K562 (cell line): Measurements from ENCODE around the gene KCNQ2. TPM values are rescaled to one million over a fixed set of nuclear protein-coding genes. Genes with fewer than 3 reads are reported as not detected.

ENCODE experiments used
- ATAC-seq: fragments of 200-7000 bp; cut with Tn5 transposase; 3 replicates; pipeline ENCODE4 v1.9.1; 2020; ENCODE audit warnings: moderate library complexity
- BruUV-seq: library from RNA; stranded (reverse); fragments of 400-500 nt; replicated peaks from 2 replicates; lab custom pipeline; 2021; lab: Mats Ljungman, UMichigan
- CTCF ChIA-PET: fragments of 300-600 bp; formaldehyde crosslinking; extraction: SDS; loops from one replicate; lab custom pipeline; 2021; ENCODE audit warnings: low intra/inter-chr PET ratio; lab: Yijun Ruan, JAX
- POLR2A ChIA-PET: fragments of 300-600, 350-650 bp; sonication (Branson Sonifier 250); formaldehyde crosslinking; extraction: SDS; loops from one replicate; lab custom pipeline; 2021; ENCODE audit warnings: antibody characterized with exemption, inconsistent platforms; lab: Yijun Ruan, JAX
- DNase-seq, 4 experiments: peaks; one replicate each; pipeline versions ENCODE4 v3.0.0 to v3.0.0-alpha.2; 2011 to 2018; ENCODE audit warnings: low spot score in 3 of 4, mixed read lengths in 3 of 4; ENCODE audit errors: extremely low read depth in 1 of 4
- FAIRE-seq: peaks from 2 replicates; lab custom pipeline; 2011; peaks lifted over from hg19 to GRCh38; lab: Jason Lieb, UNC
- H2AFZ ChIP-seq: 2 replicates; pipeline ENCODE4 v1.6.0; 2011; ENCODE audit warnings: low read depth, low read length, control low read depth, inconsistent platforms
- H3K27ac ChIP-seq: fragments of 200-600 bp; 3 replicates; pipeline ENCODE4 v1.8.0; 2011; ENCODE audit warnings: low read depth, mild to moderate bottlenecking, control low read depth, inconsistent platforms, low read length, moderate library complexity, mixed read lengths; ENCODE audit errors: extremely low read depth
- H3K27me3 ChIP-seq, 2 experiments: fragments of 300-600 bp in 1 of 2; 2 replicates in 1 of 2; 3 replicates in 1 of 2; pipeline versions ENCODE4 v1.6.0 to v1.8.0; 2011; ENCODE audit warnings: inconsistent platforms in 2 of 2, low read length in 2 of 2, mild to moderate bottlenecking in 1 of 2, mixed read lengths in 1 of 2, moderate library complexity in 1 of 2; ENCODE audit not compliant: control insufficient read depth in 2 of 2, insufficient read depth in 2 of 2
- H3K36me3 ChIP-seq: fragments of 300-600 bp; 3 replicates; pipeline ENCODE4 v1.8.0; 2011; ENCODE audit warnings: mild to moderate bottlenecking, low read length, inconsistent platforms; ENCODE audit not compliant: control insufficient read depth, insufficient read depth
- H3K4me1 ChIP-seq, 2 experiments: fragments of 200-600 bp in 1 of 2; replicated peaks in 1 of 2; 2 replicates in 1 of 2; 3 replicates in 1 of 2; pipeline versions ENCODE4 v1.5.1 to v1.8.0; 2011; ENCODE audit warnings: inconsistent platforms in 2 of 2, low read length in 2 of 2, mild to moderate bottlenecking in 1 of 2, mixed read lengths in 1 of 2, moderate library complexity in 1 of 2; ENCODE audit not compliant: control insufficient read depth in 2 of 2, insufficient read depth in 2 of 2
- H3K4me2 ChIP-seq: 2 replicates; pipeline ENCODE4 v1.6.1; 2011; ENCODE audit warnings: low read length, control low read depth, inconsistent platforms, mixed read lengths; ENCODE audit not compliant: insufficient read depth
- H3K4me3 ChIP-seq: fragments of 200-600 bp; sonication (generic), shearing (Covaris generic); 2 replicates; pipeline ENCODE4 v1.5.1; 2016; ENCODE audit warnings: control low read depth, inconsistent platforms
- H3K79me2 ChIP-seq: fragments of 200-600 bp; 3 replicates; pipeline ENCODE4 v1.8.0; 2011; ENCODE audit warnings: low read length, inconsistent platforms; ENCODE audit not compliant: control insufficient read depth, insufficient read depth
- H3K9ac ChIP-seq, 2 experiments: 2 replicates each; pipeline versions ENCODE4 v1.6.0 to v1.6.1; 2011; ENCODE audit warnings: low read depth in 2 of 2, low read length in 2 of 2, control low read depth in 1 of 2, inconsistent platforms in 1 of 2, mild to moderate bottlenecking in 1 of 2, mixed read lengths in 1 of 2; ENCODE audit not compliant: insufficient read depth in 1 of 2
- H3K9me1 ChIP-seq: one replicate; pipeline ENCODE4 v1.6.0; 2011; ENCODE audit warnings: inconsistent platforms, mild to moderate bottlenecking, low read length, moderate library complexity; ENCODE audit not compliant: control insufficient read depth, insufficient read depth
- H3K9me3 ChIP-seq: replicated peaks from 2 replicates; pipeline ENCODE4 v1.5.1; 2011; ENCODE audit warnings: low read depth, low read length, inconsistent platforms; ENCODE audit not compliant: control insufficient read depth, insufficient read depth
- H4K20me1 ChIP-seq: replicated peaks from 2 replicates; pipeline ENCODE4 v1.6.1; 2011; ENCODE audit warnings: low read length, inconsistent platforms, mixed read lengths; ENCODE audit not compliant: control insufficient read depth, insufficient read depth
- ARID3B ChIP-seq: fragments of 250-450 bp; sonication (Bioruptor Pico); IDR thresholded peaks from 2 replicates; pipeline ENCODE4 v1.4.0; 2020; ENCODE audit warnings: borderline replicate concordance
- RBM17 ChIP-seq: fragments of 200-400 bp; formaldehyde crosslinking; IDR thresholded peaks from 2 replicates; pipeline ENCODE4 v1.6.1; 2017; ENCODE audit warnings: low read depth, mild to moderate bottlenecking, low read length, borderline replicate concordance
- SRSF9 ChIP-seq: fragments of 200-400 bp; formaldehyde crosslinking; IDR thresholded peaks from 2 replicates; pipeline ENCODE4 v1.6.1; 2017; ENCODE audit warnings: low read depth, low read length, borderline replicate concordance
- TCF7 ChIP-seq: sonication (generic); IDR thresholded peaks from 2 replicates; pipeline ENCODE4 v1.6.1; 2016; ENCODE audit warnings: antibody characterized with exemption, borderline replicate concordance
- ZBTB11 ChIP-seq, 3 experiments: fragments of 200-800 bp in 1 of 3; fragments of 250-450 bp in 1 of 3; fragments of 450-650 bp in 1 of 3; sonication (Bioruptor Pico) in 1 of 3; sonication (Bioruptor generic) in 1 of 3; formaldehyde crosslinking in 1 of 3; IDR thresholded peaks; 2 replicates each; pipeline versions ENCODE4 v1.6.1 to v1.8.0; 2016 to 2022; ENCODE audit warnings: mild to moderate bottlenecking in 2 of 3, missing genetic modification characterization in 2 of 3, missing compliant biosample characterization in 1 of 3, moderate library complexity in 1 of 3
- ZNF644 ChIP-seq: fragments of 200-800 bp; sonication (Bioruptor generic); IDR thresholded peaks from 2 replicates; pipeline ENCODE4 v1.6.1; 2016; ENCODE audit warnings: low read depth, missing genetic modification characterization, missing compliant biosample characterization
- WGBS: fragments of 100-300 bp; shearing (Covaris generic); methylation state at CpG from one replicate; pipeline ENCODE4 v1.1.6; 2016; ENCODE audit warnings: low coverage, mixed read lengths; ENCODE audit not compliant: insufficient coverage; ENCODE audit errors: missing lambda C conversion rate; 5-methylcytosine and 5-hydroxymethylcytosine counted together
- in situ Hi-C: fragments of 300-500 bp; cut with MboI; formaldehyde crosslinking; loops from 4 replicates; pipeline ENCODE4 v1.15.0; 2018; ENCODE audit warnings: inconsistent platforms, mixed read lengths
- intact Hi-C: fragments of 100-400 bp; cut with micrococcal nuclease; formaldehyde crosslinking; loops from 2 replicates; pipeline ENCODE4 v1.14.2; 2022
- polyA plus RNA-seq, 8 experiments: library from polyadenylated mRNA; depleted of rRNA in 4 of 8; stranded (reverse) in 5 of 8; unstranded in 3 of 8; fragments of >200 nt; fragmentation: Nextera tagmentation in 2 of 8; fragmentation: Illumina TruSeq in 1 of 8; extraction: Ambion mirVana in 2 of 8; extraction: Trizol in 1 of 8; gene quantifications; 2 replicates each; pipeline versions ENCODE4 v1.2.1 to v1.2.3, GENCODE V29; 2011 to 2014; ENCODE audit warnings: inconsistent platforms in 1 of 8, missing spikeins in 1 of 8
- total RNA-seq, 7 experiments: library from RNA; depleted of rRNA in 6 of 7; stranded (reverse); fragments of >200 nt in 6 of 7; fragmentation: Illumina TruSeq in 2 of 7; extraction: Trizol in 2 of 7; gene quantifications; 2 replicates each; pipeline versions ENCODE4 v1.2.1 to v1.2.3, GENCODE V29; 2011 to 2021; ENCODE audit warnings: low replicate concordance in 1 of 7
- TF ChIP-seq, protein P1 (sequence below): fragments of 250-450 bp; sonication (Bioruptor Pico); IDR thresholded peaks from 2 replicates; pipeline ENCODE4 v1.4.0; 2020; ENCODE audit warnings: mild to moderate bottlenecking, moderate library complexity
- TF ChIP-seq, protein P2 (sequence below): fragments of 450-650 bp; IDR thresholded peaks from one replicate; pipeline ENCODE4 v1.6.1; 2018; ENCODE audit warnings: mild to moderate bottlenecking, moderate library complexity; ENCODE audit not compliant: partially characterized antibody

KCNQ2 gene
- total and polyA plus RNA-seq, 9 of the 15 experiments (the other 6 are each of a cell fraction or from before 2014, with no cell fraction given) = 0.13 to 0.16 TPM; not detected in 7

GRCh38 chr20:63396300-63396699 lies 76.2 kb downstream of the KCNQ2 start (continued):
- TF ChIP-seq ZBTB11 (CRISPR knock-in tag; IDR thresholded peaks at IDR 0.05) = no peak
- TF ChIP-seq RBM17 = no peak
- no peak for TF ChIP-seq SRSF9
- TF ChIP-seq ARID3B (CRISPR knock-in tag) = no peak

DNA sequence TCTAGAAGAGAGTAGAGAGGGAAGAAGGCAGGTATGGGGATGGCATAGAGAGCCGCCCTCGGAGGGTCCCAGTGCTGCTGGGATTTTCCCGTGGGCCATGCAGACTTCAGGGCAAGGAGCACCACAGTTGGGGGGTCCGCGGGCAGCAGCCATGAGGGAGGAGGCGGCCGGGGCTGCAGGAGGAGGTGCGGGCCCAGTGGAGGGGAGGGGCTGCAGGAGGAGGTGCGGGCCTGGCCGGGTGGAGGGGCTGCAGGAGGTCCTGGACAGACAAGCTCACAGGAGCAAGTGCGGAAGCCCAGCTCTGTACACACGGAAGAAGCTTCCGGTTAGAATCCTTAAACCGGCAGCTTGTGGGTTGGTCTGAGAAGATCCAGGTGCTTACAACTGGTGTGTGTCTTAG lies 76.7 kb downstream of the KCNQ2 start:
- BruUV-seq = no TSS peak
- 4% methylated on average over 9 of the region's 14 CpGs for WGBS
- POLR2A ChIA-PET = interaction anchor here (0.5 kb wide), 2 partner anchors 66 to 1829 kb away, joined by 3 read pairs; no protein-coding TSS in a partner anchor
- TF ChIP-seq, protein P1, sequence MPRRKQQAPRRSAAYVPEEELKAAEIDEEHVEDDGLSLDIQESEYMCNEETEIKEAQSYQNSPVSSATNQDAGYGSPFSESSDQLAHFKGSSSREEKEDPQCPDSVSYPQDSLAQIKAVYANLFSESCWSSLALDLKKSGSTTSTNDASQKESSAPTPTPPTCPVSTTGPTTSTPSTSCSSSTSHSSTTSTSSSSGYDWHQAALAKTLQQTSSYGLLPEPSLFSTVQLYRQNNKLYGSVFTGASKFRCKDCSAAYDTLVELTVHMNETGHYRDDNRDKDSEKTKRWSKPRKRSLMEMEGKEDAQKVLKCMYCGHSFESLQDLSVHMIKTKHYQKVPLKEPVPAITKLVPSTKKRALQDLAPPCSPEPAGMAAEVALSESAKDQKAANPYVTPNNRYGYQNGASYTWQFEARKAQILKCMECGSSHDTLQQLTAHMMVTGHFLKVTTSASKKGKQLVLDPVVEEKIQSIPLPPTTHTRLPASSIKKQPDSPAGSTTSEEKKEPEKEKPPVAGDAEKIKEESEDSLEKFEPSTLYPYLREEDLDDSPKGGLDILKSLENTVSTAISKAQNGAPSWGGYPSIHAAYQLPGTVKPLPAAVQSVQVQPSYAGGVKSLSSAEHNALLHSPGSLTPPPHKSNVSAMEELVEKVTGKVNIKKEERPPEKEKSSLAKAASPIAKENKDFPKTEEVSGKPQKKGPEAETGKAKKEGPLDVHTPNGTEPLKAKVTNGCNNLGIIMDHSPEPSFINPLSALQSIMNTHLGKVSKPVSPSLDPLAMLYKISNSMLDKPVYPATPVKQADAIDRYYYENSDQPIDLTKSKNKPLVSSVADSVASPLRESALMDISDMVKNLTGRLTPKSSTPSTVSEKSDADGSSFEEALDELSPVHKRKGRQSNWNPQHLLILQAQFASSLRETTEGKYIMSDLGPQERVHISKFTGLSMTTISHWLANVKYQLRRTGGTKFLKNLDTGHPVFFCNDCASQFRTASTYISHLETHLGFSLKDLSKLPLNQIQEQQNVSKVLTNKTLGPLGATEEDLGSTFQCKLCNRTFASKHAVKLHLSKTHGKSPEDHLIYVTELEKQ (CRISPR knock-in tag) = no peak
- no peak for TF ChIP-seq ZNF644 (tag)
- TF ChIP-seq TCF7 = no peak
- TF ChIP-seq, protein P2, sequence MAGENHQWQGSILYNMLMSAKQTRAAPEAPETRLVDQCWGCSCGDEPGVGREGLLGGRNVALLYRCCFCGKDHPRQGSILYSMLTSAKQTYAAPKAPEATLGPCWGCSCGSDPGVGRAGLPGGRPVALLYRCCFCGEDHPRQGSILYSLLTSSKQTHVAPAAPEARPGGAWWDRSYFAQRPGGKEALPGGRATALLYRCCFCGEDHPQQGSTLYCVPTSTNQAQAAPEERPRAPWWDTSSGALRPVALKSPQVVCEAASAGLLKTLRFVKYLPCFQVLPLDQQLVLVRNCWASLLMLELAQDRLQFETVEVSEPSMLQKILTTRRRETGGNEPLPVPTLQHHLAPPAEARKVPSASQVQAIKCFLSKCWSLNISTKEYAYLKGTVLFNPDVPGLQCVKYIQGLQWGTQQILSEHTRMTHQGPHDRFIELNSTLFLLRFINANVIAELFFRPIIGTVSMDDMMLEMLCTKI = no peak

More for the DNA sequence above, 76.7 kb downstream of the KCNQ2 start:
- in situ Hi-C loops (no loop called here), intact Hi-C loops (no loop called here)
- peaks cover 0 to 20% of the 10 kb centered on the region in 2 experiments; a peak in 2 of 5 replicates for H3K4me1 ChIP-seq
- no peaks in the 10 kb centered on the region for H3K9me3 ChIP-seq
- no peak overlapping the region for H3K27ac ChIP-seq
- CTCF ChIA-PET = no interaction called here
- FAIRE-seq = no peak
- H3K9me1 ChIP-seq = no peaks in the 10 kb centered on the region
- H3K27me3 ChIP-seq = peaks cover 9 to 81% of the 10 kb centered on the region in 2 experiments; a peak in 4 of 5 replicates
- peaks cover 17% of the 10 kb centered on the region; the same call in 1 of the 2 replicates for H4K20me1 ChIP-seq
- no peak overlapping the region for H3K9ac ChIP-seq
- ATAC-seq = no peak
- H3K36me3 ChIP-seq = no peaks in the 10 kb centered on the region
- H2AFZ ChIP-seq = no peak overlapping the region
- H3K79me2 ChIP-seq = no peaks in the 10 kb centered on the region
- no peak overlapping the region for H3K4me2 ChIP-seq
- no peak for DNase-seq
- no peak overlapping the region for H3K4me3 ChIP-seq
